Measurements from ENCODE around the gene STAB2. TPM values are rescaled to one million over a fixed set of nuclear protein-coding genes. Genes with fewer than 3 reads are reported as not detected.

Gene STAB2
- total and polyA plus RNA-seq, 2 of the 8 experiments (the other 6 are each of a cell fraction or from before 2014, with no cell fraction given) = not detected

DNA sequence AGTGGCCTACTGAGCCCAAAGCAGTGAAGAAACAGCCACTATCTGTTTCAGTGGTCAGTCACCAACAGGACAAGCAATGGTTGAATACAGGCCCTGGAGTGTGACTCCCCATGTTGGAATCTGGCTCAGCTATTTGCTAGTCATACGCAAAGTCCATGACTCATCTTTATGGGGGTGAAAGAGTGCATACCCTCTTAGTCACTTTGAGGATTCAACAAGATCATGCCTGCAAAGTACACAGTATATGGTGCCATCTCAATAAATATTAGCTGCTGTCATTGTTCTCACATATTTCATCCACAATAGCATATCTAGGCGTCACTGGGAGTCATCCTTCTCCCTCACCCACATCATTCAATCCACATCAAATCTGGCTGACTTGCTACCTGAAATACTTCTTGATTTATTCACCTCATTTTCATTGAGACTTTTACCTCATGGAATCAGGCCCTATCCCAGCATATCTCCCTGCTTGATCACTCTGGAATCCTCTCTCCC lies 26.4 kb upstream of the STAB2 start:
- TF ChIP-seq CREB1 (IDR thresholded peaks at IDR 0.05) = no peak
- TF ChIP-seq TAF7 (optimal IDR thresholded peaks at IDR 0.05; ENCODE audit: borderline replicate concordance, low read depth, low read length) = no peak
- TF ChIP-seq NANOG (IDR thresholded peaks at IDR 0.05; ENCODE audit: insufficient read depth, low read depth, low read length, poor library complexity, severe bottlenecking) = no peak
- no peak for TF ChIP-seq EP300 (IDR thresholded peaks at IDR 0.05; ENCODE audit: borderline replicate concordance in 1 of 2, low read depth in 2 of 2, low read length in 2 of 2)
- TF ChIP-seq POU5F1 (IDR thresholded peaks at IDR 0.05; ENCODE audit: low read depth, low read length) = no peak
- TF ChIP-seq SUZ12 (IDR thresholded peaks at IDR 0.05; ENCODE audit: low read length) = no peak
- no peak for TF ChIP-seq HDAC6 (IDR thresholded peaks at IDR 0.05; ENCODE audit: low read depth, low read length)
- TF ChIP-seq CBX5 (IDR thresholded peaks at IDR 0.05; ENCODE audit: low read depth, low read length) = no peak
- TF ChIP-seq NRF1 (IDR thresholded peaks at IDR 0.05; ENCODE audit: low read depth, low read length) = no peak
- no peak for TF ChIP-seq EGR1 (IDR thresholded peaks at IDR 0.05; ENCODE audit: borderline replicate concordance, low read depth, low read length)
- TF ChIP-seq SP4 (IDR thresholded peaks at IDR 0.05; ENCODE audit: low read length) = no peak
- no peak overlapping the region for H3K4ac ChIP-seq (replicated peaks; ENCODE audit: insufficient read length, low read depth, low read length)
- H2BK15ac ChIP-seq (ENCODE audit: low read length) = no peak overlapping the region
- H3K9ac ChIP-seq (replicated peaks in 1 of 4; ENCODE audit: extremely low read depth in 1 of 4, low read depth in 3 of 4, low read length in 3 of 4) = no peak overlapping the region
- H3K79me1 ChIP-seq (ENCODE audit: low read depth, low read length) = no peaks in the 10 kb centered on the region
- no peaks in the 10 kb centered on the region for H3K4me1 ChIP-seq (replicated peaks in 1 of 4; ENCODE audit: control insufficient read depth in 3 of 4, insufficient read depth in 4 of 4, low read length in 3 of 4)
- H4K8ac ChIP-seq (ENCODE audit: extremely low read depth, insufficient read depth, low read length) = no peak overlapping the region
- no peak for DNase-seq (ENCODE audit: low read depth in 1 of 2, low spot score in 2 of 2)
- ChIA-PET CTCF (ENCODE audit: partially characterized antibody) (interaction anchor here (0.7 to 3.4 kb wide), 3 partner anchors 12 to 272 kb away, joined by 3 to 15 read pairs (median 8); no protein-coding TSS in a partner anchor), POLR2A (ENCODE audit: partially characterized antibody) (no interaction called here)
- H3K79me2 ChIP-seq (ENCODE audit: control insufficient read depth in 1 of 2, insufficient read depth in 2 of 2, low read length in 2 of 2) = no peaks in the 10 kb centered on the region
- no peak overlapping the region for H3K14ac ChIP-seq (ENCODE audit: insufficient read length)
- H3K18ac ChIP-seq (ENCODE audit: extremely low read depth, low read length) = no peak overlapping the region
- no peak overlapping the region for H3K56ac ChIP-seq (replicated peaks; ENCODE audit: insufficient read length, low read depth, low read length)
- H3K9me3 ChIP-seq (ENCODE audit: insufficient read depth in 2 of 2, low read depth in 1 of 2, low read length in 1 of 2) = peaks cover 0 to 3% of the 10 kb centered on the region in 2 experiments; a peak in 1 of 4 replicates
- no peak overlapping the region for H2BK20ac ChIP-seq (ENCODE audit: low read length)
- no peak overlapping the region for H2BK120ac ChIP-seq (replicated peaks; ENCODE audit: low read depth, low read length)
- H3K23me2 ChIP-seq (ENCODE audit: low read depth, low read length) = no peaks in the 10 kb centered on the region
- H2BK5ac ChIP-seq (ENCODE audit: low read depth, low read length) = no peak overlapping the region
- H3K23ac ChIP-seq (ENCODE audit: insufficient read length) = no peak overlapping the region
- no peak overlapping the region for H2AFZ ChIP-seq (ENCODE audit: low read length)
- no peaks in the 10 kb centered on the region for H4K20me1 ChIP-seq (replicated peaks in 1 of 2; ENCODE audit: control insufficient read depth in 1 of 2, insufficient read depth in 2 of 2, low read length in 2 of 2)
- no peak overlapping the region for H2BK12ac ChIP-seq (ENCODE audit: low read depth, low read length)
- H3K36me3 ChIP-seq (ENCODE audit: control insufficient read depth in 2 of 4, insufficient read depth in 4 of 4, low read length in 3 of 4) = no peaks in the 10 kb centered on the region
- 89% methylated on average over 2 of the region's 2 CpGs; no CpG with 5 or more reads in 1 of the 2 experiments for WGBS, 2 experiments (ENCODE audit: extremely low coverage in 1 of 2, insufficient coverage in 1 of 2, insufficient read length in 1 of 2, insufficient replicate concordance in 2 of 2, low coverage in 1 of 2, low lambda C conversion rate in 2 of 2, missing lambda C conversion rate in 1 of 2)
- H3K27ac ChIP-seq (ENCODE audit: low read depth, low read length) = no peak overlapping the region
- FAIRE-seq = no peak
- no peak overlapping the region for H3K4me2 ChIP-seq (ENCODE audit: insufficient read depth in 1 of 2, low read depth in 2 of 2, low read length in 2 of 2)
- no peak overlapping the region for H2AK5ac ChIP-seq (ENCODE audit: low read depth, low read length)
- no peaks in the 10 kb centered on the region for H3K27me3 ChIP-seq (replicated peaks in 1 of 4; ENCODE audit: control insufficient read depth in 3 of 4, extremely low read depth in 1 of 4, insufficient read depth in 3 of 4, low read length in 3 of 4)
- no peak overlapping the region for H4K5ac ChIP-seq (ENCODE audit: insufficient read length, low read depth, low read length)
- H4K91ac ChIP-seq (replicated peaks; ENCODE audit: insufficient read length, low read length) = no peak overlapping the region
- no peak overlapping the region for H3K4me3 ChIP-seq (ENCODE audit: extremely low read depth in 1 of 4, insufficient read depth in 2 of 4, low read depth in 3 of 4, low read length in 4 of 4)
